Tibial nerve (tissue), 4 donors: ENCODE results near the gene HES5. TPM values are rescaled to one million over a fixed set of nuclear protein-coding genes. Genes with fewer than 3 reads are reported as not detected.
A peak's percentile ranks its signal among the peaks of the same experiment; 100 is the strongest.

ENCODE experiments used
- DNase-seq, 2 donors: peaks; one replicate each; pipeline ENCODE4 v3.0.0-alpha.2; 2019; ENCODE audit warnings: low spot score in 2 of 2
- H3K27ac ChIP-seq, 4 donors: fragments of 200-600 bp; sonication (generic) in 3 of 4; one replicate each; pipeline ENCODE4 v1.5.1; 2017 to 2019; ENCODE audit warnings: mild to moderate bottlenecking in 1 of 4
- H3K27me3 ChIP-seq, 2 donors: fragments of 200-600 bp; sonication (generic) in 1 of 2; one replicate each; pipeline versions ENCODE4 v1.5.1 to v1.6.0; 2017 to 2019
- H3K36me3 ChIP-seq, 3 donors: fragments of 200-600 bp; sonication (generic); one replicate each; pipeline ENCODE4 v1.5.1; 2018 to 2019
- H3K4me1 ChIP-seq, 4 donors: fragments of 200-600 bp; sonication (generic) in 3 of 4; one replicate each; pipeline ENCODE4 v1.5.1; 2017 to 2019
- H3K4me3 ChIP-seq, 4 donors: fragments of 200-600 bp; sonication (generic) in 3 of 4; one replicate each; pipeline ENCODE4 v1.5.1; 2017 to 2019; ENCODE audit warnings: mild to moderate bottlenecking in 1 of 4, moderate library complexity in 1 of 4
- H3K9me3 ChIP-seq, 4 donors: fragments of 200-600 bp; sonication (generic) in 3 of 4; one replicate each; pipeline ENCODE4 v1.5.1; 2017 to 2019
- CTCF ChIP-seq, 5 experiments: fragments of 200-600 bp in 3 of 5; fragments of 450-650 bp in 2 of 5; sonication (generic) in 3 of 5; IDR thresholded peaks; one replicate each; pipeline ENCODE4 v1.5.1; 2016 to 2019; ENCODE audit warnings: antibody characterized with exemption in 5 of 5, mild to moderate bottlenecking in 3 of 5, moderate library complexity in 2 of 5
- EP300 ChIP-seq, 2 donors: sonication (generic); formaldehyde crosslinking; IDR thresholded peaks; one replicate each; pipeline ENCODE4 v1.6.1; 2017; ENCODE audit warnings: antibody characterized with exemption in 2 of 2, mild to moderate bottlenecking in 1 of 2
- POLR2A ChIP-seq, 2 donors: fragments of 450-650 bp; IDR thresholded peaks; one replicate each; pipeline ENCODE4 v1.6.1; 2017; ENCODE audit warnings: antibody characterized with exemption in 2 of 2, mild to moderate bottlenecking in 2 of 2, moderate library complexity in 2 of 2
- WGBS, 2 donors: methylation state at CpG; one replicate each; pipeline ENCODE4 v1.1.5; 2018; 5-methylcytosine and 5-hydroxymethylcytosine counted together
- total RNA-seq, 4 donors: library from RNA; depleted of rRNA; stranded (reverse); fragments of >200 nt; gene quantifications; one replicate each; pipeline ENCODE4 v1.1.0, GENCODE V29; 2016

The HES5 gene
- total RNA-seq, 4 donors from 2014 or later: 0.87 TPM; not detected in 3

GRCh38 chr1:2563205-2563604, 33.1 kb upstream of the HES5 start:
- Histone ChIP-seq H3K9me3 (no peaks in the 10 kb centered on the region), H3K27ac (no peak overlapping the region), H3K36me3 (peaks cover 0 to 59% (median 3%) of the 10 kb centered on the region in 3 donors), H3K4me3 (no peak overlapping the region), H3K27me3 (peaks cover 0 to 7% of the 10 kb centered on the region in 2 donors), H3K4me1 (peaks cover 0 to 12% (median 0%) of the 10 kb centered on the region in 4 donors)
- 51 to 69% methylated on average over 9 to 13 of the region's 18 CpGs for WGBS, 2 donors
- no peak for TF ChIP-seq POLR2A (IDR thresholded peaks at IDR 0.05)
- no peak for TF ChIP-seq CTCF (IDR thresholded peaks at IDR 0.05)
- TF ChIP-seq EP300 (IDR thresholded peaks at IDR 0.05): no peak
- no peak for DNase-seq

GRCh38 chr1:2561898-2562895, 32.1 kb upstream of the HES5 start:
- no peak overlapping the region for H3K4me3 ChIP-seq
- 86 to 92% methylated on average over 11 to 20 of the region's 24 CpGs for WGBS, 2 donors
- H3K27me3 ChIP-seq: peaks cover 0 to 2% of the 10 kb centered on the region in 2 donors
- no peak overlapping the region for H3K27ac ChIP-seq
- DNase-seq: no peak
- no peak for TF ChIP-seq EP300 (IDR thresholded peaks at IDR 0.05)
- TF ChIP-seq POLR2A (IDR thresholded peaks at IDR 0.05): no peak
- TF ChIP-seq CTCF (IDR thresholded peaks at IDR 0.05): peak in 2 of 5 experiments; percentile 24 to 26
- H3K9me3 ChIP-seq: no peaks in the 10 kb centered on the region
- H3K36me3 ChIP-seq: peaks cover 0 to 66% (median 3%) of the 10 kb centered on the region in 3 donors
- H3K4me1 ChIP-seq: peaks cover 0 to 23% (median 8%) of the 10 kb centered on the region in 4 donors

- no peak for DNase-seq
- Histone ChIP-seq H3K9me3 (no peaks in the 10 kb centered on the region), H3K27ac (no peak overlapping the region), H3K4me3 (no peak overlapping the region), H3K4me1 (peaks cover 0 to 28% (median 13%) of the 10 kb centered on the region in 4 donors), H3K36me3 (peaks cover 0 to 66% (median 3%) of the 10 kb centered on the region in 3 donors), H3K27me3 (no peaks in the 10 kb centered on the region)
- TF ChIP-seq CTCF (IDR thresholded peaks at IDR 0.05) (no peak), POLR2A (IDR thresholded peaks at IDR 0.05) (no peak), EP300 (IDR thresholded peaks at IDR 0.05) (no peak)
- 81 to 86% methylated on average over 11 of the region's 11 CpGs for WGBS, 2 donors
These were observed 31.4 kb upstream of the HES5 start for GRCh38 chr1:2561446-2561845.

GRCh38 chr1:2560299-2561073, 30.4 kb upstream of the HES5 start:
- H3K36me3 ChIP-seq: peaks cover 0 to 66% (median 3%) of the 10 kb centered on the region in 3 donors
- no peak for TF ChIP-seq POLR2A (IDR thresholded peaks at IDR 0.05)
- TF ChIP-seq EP300 (IDR thresholded peaks at IDR 0.05): no peak
- no peak for TF ChIP-seq CTCF (IDR thresholded peaks at IDR 0.05)
- H3K27ac ChIP-seq: no peak overlapping the region
- H3K9me3 ChIP-seq: no peaks in the 10 kb centered on the region
- 77 to 80% methylated on average over 9 to 14 of the region's 15 CpGs for WGBS, 2 donors
- H3K27me3 ChIP-seq: no peaks in the 10 kb centered on the region
- H3K4me1 ChIP-seq: peaks cover 0 to 33% (median 16%) of the 10 kb centered on the region in 4 donors
- no peak for DNase-seq
- no peak overlapping the region for H3K4me3 ChIP-seq
